Measurements from ENCODE around the gene ERC2.

ERC2 gene

DNA sequence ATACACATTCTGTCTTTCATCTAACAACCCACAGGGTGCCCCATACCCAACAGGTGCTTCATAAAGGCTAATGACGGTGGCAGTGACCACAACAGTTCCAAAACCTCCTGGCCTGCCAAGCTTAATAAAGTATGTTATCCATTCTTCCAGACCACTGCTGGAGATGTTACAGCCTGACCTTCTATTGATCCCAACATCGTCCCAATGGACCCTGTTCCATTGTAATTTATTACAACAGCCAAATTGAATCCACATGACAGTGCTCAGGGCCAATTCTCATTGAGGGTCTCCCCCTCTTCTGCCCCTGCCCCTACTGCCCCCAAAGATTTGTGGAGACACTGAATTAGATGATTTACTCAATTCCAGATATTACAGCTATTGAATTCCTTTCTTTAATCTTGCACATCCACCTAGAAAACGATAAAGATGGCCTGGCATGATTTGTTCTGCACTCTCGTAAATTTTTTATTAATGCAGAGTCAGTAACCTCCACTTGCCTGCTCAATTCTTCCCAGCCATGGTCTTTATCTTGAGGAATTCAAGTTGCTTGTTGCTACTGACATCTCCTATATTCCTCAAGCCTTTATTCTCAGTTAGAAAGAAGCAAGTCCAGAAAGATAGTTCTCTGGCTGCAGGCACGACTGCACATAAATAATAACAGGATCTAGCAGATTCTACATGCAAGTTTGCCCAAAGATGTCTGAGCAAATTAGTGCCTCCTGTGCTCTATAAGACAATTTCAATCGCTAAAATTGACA lies 407.6 kb downstream of the ERC2 start:
- CTCF ChIA-PET: no interaction called here

GRCh38 chr3:56059731-56060130 lies 408.5 kb downstream of the ERC2 start:
- TF ChIP-seq ZNF610 (tag by site-specific recombination; IDR thresholded peaks at IDR 0.05; ENCODE audit: borderline replicate concordance): no peak
- no peak for TF ChIP-seq ZNF221 (tag by site-specific recombination; IDR thresholded peaks at IDR 0.05; ENCODE audit: borderline replicate concordance)
- no peak for TF ChIP-seq ZNF600 (tag by site-specific recombination; IDR thresholded peaks at IDR 0.05)
- TF ChIP-seq ZNF2 (tag by site-specific recombination; IDR thresholded peaks at IDR 0.05): no peak
- no peak for TF ChIP-seq ZNF473 (tag by site-specific recombination; IDR thresholded peaks at IDR 0.05)
- no peak for TF ChIP-seq ZNF423 (tag by site-specific recombination; IDR thresholded peaks at IDR 0.05)
- no peak for TF ChIP-seq PRDM1 (tag by site-specific recombination; IDR thresholded peaks at IDR 0.05)
- TF ChIP-seq ZNF701 (tag by site-specific recombination; IDR thresholded peaks at IDR 0.05): no peak
- TF ChIP-seq ZNF776 (tag by site-specific recombination; IDR thresholded peaks at IDR 0.05; ENCODE audit: borderline replicate concordance): no peak
- no peak for TF ChIP-seq KLF10 (tag by site-specific recombination; IDR thresholded peaks at IDR 0.05)
- TF ChIP-seq ZNF155 (tag by site-specific recombination; IDR thresholded peaks at IDR 0.05): no peak
- TF ChIP-seq ZNF629 (tag by site-specific recombination; IDR thresholded peaks at IDR 0.05): no peak
- no peak for TF ChIP-seq SCRT1 (tag by site-specific recombination; IDR thresholded peaks at IDR 0.05; ENCODE audit: borderline replicate concordance)
- no peak for TF ChIP-seq ZNF792 (tag by site-specific recombination; IDR thresholded peaks at IDR 0.05)
- TF ChIP-seq ZBTB8A (tag by site-specific recombination; IDR thresholded peaks at IDR 0.05): no peak
- TF ChIP-seq ZNF302 (tag by site-specific recombination; IDR thresholded peaks at IDR 0.05; ENCODE audit: low read depth): no peak
- TF ChIP-seq, protein P1, sequence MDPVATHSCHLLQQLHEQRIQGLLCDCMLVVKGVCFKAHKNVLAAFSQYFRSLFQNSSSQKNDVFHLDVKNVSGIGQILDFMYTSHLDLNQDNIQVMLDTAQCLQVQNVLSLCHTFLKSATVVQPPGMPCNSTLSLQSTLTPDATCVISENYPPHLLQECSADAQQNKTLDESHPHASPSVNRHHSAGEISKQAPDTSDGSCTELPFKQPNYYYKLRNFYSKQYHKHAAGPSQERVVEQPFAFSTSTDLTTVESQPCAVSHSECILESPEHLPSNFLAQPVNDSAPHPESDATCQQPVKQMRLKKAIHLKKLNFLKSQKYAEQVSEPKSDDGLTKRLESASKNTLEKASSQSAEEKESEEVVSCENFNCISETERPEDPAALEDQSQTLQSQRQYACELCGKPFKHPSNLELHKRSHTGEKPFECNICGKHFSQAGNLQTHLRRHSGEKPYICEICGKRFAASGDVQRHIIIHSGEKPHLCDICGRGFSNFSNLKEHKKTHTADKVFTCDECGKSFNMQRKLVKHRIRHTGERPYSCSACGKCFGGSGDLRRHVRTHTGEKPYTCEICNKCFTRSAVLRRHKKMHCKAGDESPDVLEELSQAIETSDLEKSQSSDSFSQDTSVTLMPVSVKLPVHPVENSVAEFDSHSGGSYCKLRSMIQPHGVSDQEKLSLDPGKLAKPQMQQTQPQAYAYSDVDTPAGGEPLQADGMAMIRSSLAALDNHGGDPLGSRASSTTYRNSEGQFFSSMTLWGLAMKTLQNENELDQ (tag by site-specific recombination; IDR thresholded peaks at IDR 0.05; ENCODE audit: low read depth): no peak
- TF ChIP-seq ZNF26 (tag by site-specific recombination; IDR thresholded peaks at IDR 0.05): no peak
- no peak for TF ChIP-seq ZNF16 (tag by site-specific recombination; IDR thresholded peaks at IDR 0.05; ENCODE audit: low read depth)
- POLR2A ChIA-PET: no interaction called here
- Histone ChIP-seq H3K9me3 (ENCODE audit: control insufficient read depth, insufficient read depth, low read depth, low read length) (no peaks in the 10 kb centered on the region), H3K4me1 (ENCODE audit: control insufficient read depth, insufficient read depth, low read length) (peaks cover 3% of the 10 kb centered on the region; the same call in 1 of the 2 replicates), H3K27ac (ENCODE audit: extremely low read depth, low read depth, low read length) (no peak overlapping the region), H3K36me3 (ENCODE audit: control insufficient read depth in 2 of 2, insufficient read depth in 1 of 2, low read length in 2 of 2) (no peaks in the 10 kb centered on the region), H3K4me3 (ENCODE audit: low read depth, low read length) (no peak overlapping the region)
- CTCF ChIA-PET: no interaction called here

More for the DNA sequence above, 407.6 kb downstream of the ERC2 start:
- Histone ChIP-seq H3K36me3 (ENCODE audit: control insufficient read depth in 2 of 2, insufficient read depth in 1 of 2, low read length in 2 of 2) (no peaks in the 10 kb centered on the region), H3K4me3 (ENCODE audit: low read depth, low read length) (no peak overlapping the region), H3K27ac (ENCODE audit: extremely low read depth, low read depth, low read length) (no peak overlapping the region), H3K4me1 (ENCODE audit: control insufficient read depth, insufficient read depth, low read length) (peaks cover 3% of the 10 kb centered on the region; the same call in 1 of the 2 replicates), H3K9me3 (ENCODE audit: control insufficient read depth, insufficient read depth, low read depth, low read length) (no peaks in the 10 kb centered on the region)
- POLR2A ChIA-PET: no interaction called here
- TF ChIP-seq KLF8 (tag by site-specific recombination; IDR thresholded peaks at IDR 0.05) (no peak), AEBP2 (tag by site-specific recombination; IDR thresholded peaks at IDR 0.05; ENCODE audit: borderline replicate concordance) (no peak), OSR2 (tag by site-specific recombination; IDR thresholded peaks at IDR 0.05) (no peak), ZNF184 (tag by site-specific recombination; IDR thresholded peaks at IDR 0.05) (no peak), ZNF202 (tag by site-specific recombination; IDR thresholded peaks at IDR 0.05; ENCODE audit: borderline replicate concordance) (no peak), ZBTB7A (tag by site-specific recombination; IDR thresholded peaks at IDR 0.05; ENCODE audit: low read depth) (no peak), ZNF23 (tag by site-specific recombination; IDR thresholded peaks at IDR 0.05; ENCODE audit: borderline replicate concordance) (no peak), ZNF621 (tag by site-specific recombination; IDR thresholded peaks at IDR 0.05) (no peak), ZNF529 (tag by site-specific recombination; IDR thresholded peaks at IDR 0.05; ENCODE audit: insufficient replicate concordance) (no peak), ZNF223 (tag by site-specific recombination; IDR thresholded peaks at IDR 0.05) (no peak), ZBTB1 (tag by site-specific recombination; IDR thresholded peaks at IDR 0.05) (no peak), ZNF16 (tag by site-specific recombination; IDR thresholded peaks at IDR 0.05; ENCODE audit: low read depth) (no peak)

Data from HEK293 (cell line).